ENCODE data around the gene YIPF5. TPM values are rescaled to one million over a fixed set of nuclear protein-coding genes. Genes with fewer than 3 reads are reported as not detected.

The YIPF5 gene
- total RNA-seq, 1 donor = 125 TPM

Small RNA genes lying within 50 kb of the gene (small RNA-seq; reads per million reads assigned to genes)
- gene RN7SL87P = not detected

Other genes starting within 250 kb of the YIPF5 start
- 7.4 and 12.6 TPM in 2 replicates for gene KCTD16, start 214 bp upstream of the YIPF5 start, total RNA-seq (ENCODE audit: low replicate concordance)

Data from fibroblast of the aortic adventitia (primary cell).